SK-N-MC (cell line): ENCODE results near the gene ZBTB38.

Experiments
- DNase-seq: peaks from one replicate; pipeline ENCODE4 v3.0.0-alpha.2; 2011; ENCODE audit warnings: low read depth, low spot score
- H3K27ac ChIP-seq: fragments of 200-600 bp; sonication (generic); 2 replicates; pipeline ENCODE4 v1.5.1; 2016; ENCODE audit warnings: mixed run types
- H3K36me3 ChIP-seq: fragments of 200-600 bp; sonication (generic); 2 replicates; pipeline ENCODE4 v1.6.1; 2017; ENCODE audit warnings: antibody characterized with exemption, low read length, mixed read lengths; ENCODE audit not compliant: insufficient read depth
- H3K4me3 ChIP-seq: fragments of 200-600 bp; sonication (generic); 2 replicates; pipeline ENCODE4 v1.5.1; 2016
- H3K9ac ChIP-seq: fragments of 200-600 bp; sonication (generic); 2 replicates; pipeline ENCODE4 v1.8.0; 2017; ENCODE audit warnings: mixed run types, mixed read lengths; ENCODE audit not compliant: insufficient read length
- H3K9me3 ChIP-seq: fragments of 200-600 bp; sonication (generic); 2 replicates; pipeline ENCODE4 v1.6.1; 2017; ENCODE audit warnings: low read depth, mild to moderate bottlenecking, antibody characterized with exemption, low read length, moderate library complexity, mixed read lengths
- EZH2 ChIP-seq: fragments of 200-600 bp; sonication (generic); IDR thresholded peaks from one replicate; pipeline ENCODE4 v1.6.1; 2017; ENCODE audit warnings: antibody characterized with exemption
- FOXP2 ChIP-seq: optimal IDR thresholded peaks from 2 replicates; pipeline ENCODE3; 2011; ENCODE audit warnings: mild to moderate bottlenecking, moderate library complexity; ENCODE audit not compliant: insufficient read depth; ENCODE audit errors: extremely low read length, control extremely low read depth
- POLR2AphosphoS5 ChIP-seq: IDR thresholded peaks from 2 replicates; pipeline ENCODE4 v1.6.1; 2012; ENCODE audit warnings: mild to moderate bottlenecking, low read depth, low read length, borderline replicate concordance

Gene ZBTB38

GRCh38 chr3:141346007-141346406 is 22.3 kb upstream of the ZBTB38 start:
- Histone ChIP-seq H3K36me3 (no peaks in the 10 kb centered on the region), H3K27ac (no peak overlapping the region), H3K9ac (no peak overlapping the region), H3K4me3 (no peak overlapping the region), H3K9me3 (no peaks in the 10 kb centered on the region)
- DNase-seq, result no peak
- TF ChIP-seq EZH2 (no peak), POLR2AphosphoS5 (no peak), FOXP2 (no peak)

DNA sequence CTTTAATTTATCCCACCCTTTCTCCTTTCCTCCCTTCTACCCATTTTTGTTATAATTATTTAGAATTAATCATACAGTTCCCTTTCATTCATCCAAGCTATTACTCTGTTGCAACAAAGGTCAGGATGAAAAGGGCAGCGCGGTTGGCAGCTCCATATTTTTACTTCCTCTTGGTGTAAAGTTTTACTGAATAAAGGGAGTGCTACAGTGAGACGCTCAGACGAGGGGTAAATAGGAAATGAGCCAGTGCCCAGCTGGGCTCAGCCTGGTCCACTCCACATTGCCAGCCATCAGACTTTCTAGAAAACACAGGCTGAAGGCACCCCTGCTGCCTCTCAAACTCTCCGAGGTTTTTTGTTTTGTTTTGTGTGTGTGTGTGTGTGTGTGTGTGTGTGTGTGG is 21.9 kb upstream of the ZBTB38 start:
- Histone ChIP-seq H3K4me3 (no peak overlapping the region), H3K9ac (no peak overlapping the region), H3K36me3 (no peaks in the 10 kb centered on the region), H3K27ac (no peak overlapping the region), H3K9me3 (no peaks in the 10 kb centered on the region)
- no peak for TF ChIP-seq FOXP2
- TF ChIP-seq EZH2, result no peak
- TF ChIP-seq POLR2AphosphoS5, result no peak
- DNase-seq, result no peak

- H3K27ac ChIP-seq, result no peak overlapping the region
- no peak for TF ChIP-seq POLR2AphosphoS5
- TF ChIP-seq FOXP2, result no peak
- TF ChIP-seq EZH2, result no peak
- no peaks in the 10 kb centered on the region for H3K36me3 ChIP-seq
- no peak overlapping the region for H3K9ac ChIP-seq
- no peak overlapping the region for H3K4me3 ChIP-seq
- no peaks in the 10 kb centered on the region for H3K9me3 ChIP-seq
- no peak for DNase-seq
These were observed 21.5 kb upstream of the ZBTB38 start for GRCh38 chr3:141346839-141347238.

- DNase-seq, result no peak
- TF ChIP-seq FOXP2 (no peak), POLR2AphosphoS5 (no peak), EZH2 (no peak)
- Histone ChIP-seq H3K27ac (no peak overlapping the region), H3K9ac (no peak overlapping the region), H3K9me3 (no peaks in the 10 kb centered on the region), H3K4me3 (no peak overlapping the region), H3K36me3 (no peaks in the 10 kb centered on the region)
These were observed 19.5 kb upstream of the ZBTB38 start for GRCh38 chr3:141348837-141349236.

DNA sequence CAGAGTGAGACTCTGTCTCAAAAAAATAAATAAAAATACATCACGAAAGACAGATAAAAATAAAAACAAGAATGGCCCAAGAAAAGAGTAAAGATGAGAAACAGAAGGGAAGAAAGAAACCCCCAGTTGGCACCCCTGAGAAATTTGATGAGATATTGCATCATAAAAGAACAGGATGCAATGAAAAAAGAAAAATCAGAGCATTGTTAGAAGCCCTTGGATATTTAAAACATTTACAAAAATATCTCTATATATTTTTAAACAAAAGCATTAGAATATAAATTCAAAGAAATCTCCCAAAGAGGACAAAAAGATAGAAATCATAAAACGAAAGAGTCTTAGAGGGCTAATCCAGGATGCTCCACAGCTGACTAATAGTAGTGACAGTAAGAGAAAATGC is 18.6 kb upstream of the ZBTB38 start:
- Histone ChIP-seq H3K27ac (no peak overlapping the region), H3K36me3 (no peaks in the 10 kb centered on the region)
- TF ChIP-seq EZH2 (no peak), FOXP2 (no peak), POLR2AphosphoS5 (no peak)

GRCh38 chr3:141350666-141351065 is 17.6 kb upstream of the ZBTB38 start:
- no peak for DNase-seq
- Histone ChIP-seq H3K9ac (no peak overlapping the region), H3K36me3 (no peaks in the 10 kb centered on the region), H3K4me3 (no peak overlapping the region), H3K27ac (no peak overlapping the region), H3K9me3 (no peaks in the 10 kb centered on the region)
- TF ChIP-seq POLR2AphosphoS5, result no peak
- no peak for TF ChIP-seq FOXP2
- TF ChIP-seq EZH2, result no peak

More for the DNA sequence above, 18.6 kb upstream of the ZBTB38 start:
- DNase-seq, result no peak
- H3K4me3 ChIP-seq, result no peak overlapping the region
- no peak overlapping the region for H3K9ac ChIP-seq
- no peaks in the 10 kb centered on the region for H3K9me3 ChIP-seq

DNA sequence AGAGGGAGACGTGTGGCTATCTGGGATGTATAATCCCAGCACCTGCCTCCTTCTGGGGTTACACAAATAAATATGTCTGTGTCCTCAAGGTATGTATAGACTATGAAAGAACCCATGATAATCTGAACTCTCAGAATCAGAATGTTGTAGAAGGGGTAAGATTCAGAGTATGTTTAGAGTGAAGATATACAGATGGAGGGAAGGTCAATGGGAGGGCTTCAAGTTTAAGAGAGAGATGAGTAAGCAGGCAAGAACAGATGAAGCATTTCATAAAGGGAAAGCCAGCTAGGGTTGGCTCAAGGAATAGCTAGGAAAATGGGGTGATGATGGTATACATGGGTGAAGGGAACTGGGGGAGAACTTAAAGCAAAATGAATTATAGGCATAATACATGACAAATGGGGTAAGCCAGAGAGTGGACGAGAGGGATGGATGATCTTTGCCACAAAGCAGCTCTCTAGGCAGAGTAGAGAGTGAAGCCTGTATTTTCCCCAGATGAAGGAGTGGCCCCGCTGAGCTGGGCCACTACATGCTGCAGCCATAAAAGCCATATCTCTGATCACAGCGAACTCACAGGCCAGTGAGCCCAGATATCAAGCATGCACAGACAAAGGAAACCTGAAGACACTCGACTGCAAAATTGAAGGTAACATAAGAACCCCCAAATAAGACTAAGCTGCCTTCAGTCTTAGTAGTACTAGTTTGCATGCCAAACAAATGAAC is 15.9 kb upstream of the ZBTB38 start:
- no peaks in the 10 kb centered on the region for H3K9me3 ChIP-seq
- no peak overlapping the region for H3K9ac ChIP-seq
- TF ChIP-seq FOXP2 (no peak), EZH2 (no peak), POLR2AphosphoS5 (no peak)
- no peaks in the 10 kb centered on the region for H3K36me3 ChIP-seq
- DNase-seq, result no peak
- no peak overlapping the region for H3K4me3 ChIP-seq
- H3K27ac ChIP-seq, result no peak overlapping the region

- no peak overlapping the region for H3K4me3 ChIP-seq
- H3K36me3 ChIP-seq, result no peaks in the 10 kb centered on the region
- no peak for TF ChIP-seq EZH2
- no peak for TF ChIP-seq POLR2AphosphoS5
- no peak overlapping the region for H3K9ac ChIP-seq
- H3K9me3 ChIP-seq, result no peaks in the 10 kb centered on the region
- H3K27ac ChIP-seq, result no peak overlapping the region
- DNase-seq, result no peak
These were observed 14.4 kb upstream of the ZBTB38 start for GRCh38 chr3:141353652-141354495.
